ENCODE measurements around the gene MYO1E.
"Not testable (repeated sequence)": the region's sequence is repeated elsewhere in the genome, so short reads cannot be mapped to it uniquely, and the experiment has no call there.

The MYO1E gene

DNA sequence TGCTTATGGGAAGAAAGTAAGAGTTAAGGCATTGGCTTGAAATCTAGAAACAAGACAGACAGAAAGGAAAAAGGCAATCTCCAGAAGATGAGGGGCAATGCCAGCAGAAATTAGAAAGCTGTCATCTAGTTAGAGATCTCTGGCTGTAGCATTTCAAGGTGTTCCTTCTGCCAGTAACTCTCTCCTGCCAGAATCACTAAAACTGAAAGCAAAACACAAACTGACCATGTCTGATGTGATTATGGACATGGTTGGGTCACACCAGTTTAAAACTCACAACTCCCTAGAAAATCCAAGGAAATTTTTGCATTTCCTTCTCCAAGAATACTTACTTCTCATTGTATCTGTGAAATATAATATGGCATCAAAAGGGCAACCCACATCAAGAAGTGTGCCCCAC is 83.1 kb downstream of the MYO1E start:
- H3K4me3 ChIP-seq (ENCODE audit: low read length): no peak overlapping the region
- TF ChIP-seq, protein P1, sequence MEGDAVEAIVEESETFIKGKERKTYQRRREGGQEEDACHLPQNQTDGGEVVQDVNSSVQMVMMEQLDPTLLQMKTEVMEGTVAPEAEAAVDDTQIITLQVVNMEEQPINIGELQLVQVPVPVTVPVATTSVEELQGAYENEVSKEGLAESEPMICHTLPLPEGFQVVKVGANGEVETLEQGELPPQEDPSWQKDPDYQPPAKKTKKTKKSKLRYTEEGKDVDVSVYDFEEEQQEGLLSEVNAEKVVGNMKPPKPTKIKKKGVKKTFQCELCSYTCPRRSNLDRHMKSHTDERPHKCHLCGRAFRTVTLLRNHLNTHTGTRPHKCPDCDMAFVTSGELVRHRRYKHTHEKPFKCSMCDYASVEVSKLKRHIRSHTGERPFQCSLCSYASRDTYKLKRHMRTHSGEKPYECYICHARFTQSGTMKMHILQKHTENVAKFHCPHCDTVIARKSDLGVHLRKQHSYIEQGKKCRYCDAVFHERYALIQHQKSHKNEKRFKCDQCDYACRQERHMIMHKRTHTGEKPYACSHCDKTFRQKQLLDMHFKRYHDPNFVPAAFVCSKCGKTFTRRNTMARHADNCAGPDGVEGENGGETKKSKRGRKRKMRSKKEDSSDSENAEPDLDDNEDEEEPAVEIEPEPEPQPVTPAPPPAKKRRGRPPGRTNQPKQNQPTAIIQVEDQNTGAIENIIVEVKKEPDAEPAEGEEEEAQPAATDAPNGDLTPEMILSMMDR (IDR thresholded peaks at IDR 0.05; ENCODE audit: insufficient read depth, low read depth, low read length, missing control alignments): no peak
- DNase-seq (ENCODE audit: low read depth): no peak

DNA sequence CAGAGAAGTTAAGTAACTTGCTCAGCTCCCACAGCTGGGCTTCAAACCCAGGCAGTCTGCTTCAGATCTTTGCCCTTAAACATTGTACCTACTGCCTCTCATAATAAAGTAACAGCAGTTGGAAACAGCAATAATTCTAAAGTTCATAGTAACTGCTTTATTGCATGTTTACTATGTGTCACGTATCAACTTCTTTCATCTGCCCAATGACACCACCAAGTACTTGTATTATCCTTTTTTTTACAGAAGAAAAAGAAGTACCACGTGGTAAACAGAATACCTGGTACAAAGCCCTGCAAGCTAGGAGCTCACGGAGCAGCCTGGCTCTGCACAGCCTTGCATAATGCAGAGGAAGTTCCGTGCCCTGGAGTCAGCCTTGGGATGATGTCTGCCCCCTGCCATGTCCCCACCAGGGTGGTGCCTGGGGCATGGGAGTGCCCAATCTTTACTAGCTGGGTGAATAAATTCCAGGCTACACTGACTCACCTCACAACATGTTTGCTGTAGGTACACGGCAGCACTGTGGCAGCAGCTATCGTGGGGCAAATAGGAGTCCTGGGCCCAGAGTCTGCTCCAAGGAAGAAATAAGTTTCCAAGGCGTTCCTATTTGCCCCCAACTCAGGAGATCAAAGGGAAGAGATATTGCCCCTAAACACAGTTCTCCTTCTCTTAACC is 88.8 kb downstream of the MYO1E start:
- no peak overlapping the region for H3K4me3 ChIP-seq (ENCODE audit: low read length)
- TF ChIP-seq, protein P1 (IDR thresholded peaks at IDR 0.05; ENCODE audit: insufficient read depth, low read depth, low read length, missing control alignments): peak; percentile 5
- DNase-seq (ENCODE audit: low read depth): peak; percentile 99

DNA sequence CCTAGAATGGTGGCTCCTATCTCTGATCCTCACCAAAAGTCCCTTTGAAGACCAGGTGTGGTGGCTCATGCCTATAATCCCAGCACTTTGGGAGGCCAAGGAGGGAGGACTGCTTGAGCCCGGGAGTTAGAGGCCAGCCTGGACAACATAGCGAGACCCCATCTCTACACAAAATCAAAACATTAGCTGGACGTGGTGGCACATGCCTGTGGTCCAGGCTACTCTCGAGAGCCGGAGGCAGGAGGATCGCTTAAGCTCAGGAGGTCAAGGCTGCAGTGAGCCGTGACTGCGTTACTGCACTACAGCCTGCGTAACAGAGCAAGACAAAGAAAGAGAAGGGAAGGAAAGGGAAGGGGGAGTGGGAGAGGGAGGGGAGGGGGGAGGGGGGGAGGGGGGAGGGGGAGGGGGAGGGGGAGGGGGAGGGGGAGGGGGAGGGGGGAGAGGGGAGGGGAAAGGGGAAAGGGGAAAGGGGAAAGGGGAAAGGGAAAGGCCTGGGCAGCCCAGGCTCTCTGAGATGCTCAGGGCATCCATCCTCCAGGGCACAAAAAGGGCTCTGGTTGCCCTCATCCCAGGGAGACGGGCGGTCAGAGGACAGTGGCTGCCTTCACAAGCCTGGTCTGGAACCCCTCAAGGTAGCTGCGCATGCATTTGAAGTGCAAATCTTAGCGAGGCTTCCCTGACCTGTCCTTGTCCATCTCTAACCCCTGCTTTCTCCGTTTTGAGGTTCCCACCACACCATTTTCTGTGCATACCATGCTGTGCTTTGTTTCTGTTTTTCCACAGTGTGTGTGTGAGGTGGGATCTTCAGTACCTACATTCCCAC is 89.9 kb downstream of the MYO1E start:
- H3K4me3 ChIP-seq (ENCODE audit: low read length): no peak overlapping the region
- DNase-seq (ENCODE audit: low read depth): no peak
- TF ChIP-seq, protein P1 (IDR thresholded peaks at IDR 0.05; ENCODE audit: insufficient read depth, low read depth, low read length, missing control alignments): no peak

DNA sequence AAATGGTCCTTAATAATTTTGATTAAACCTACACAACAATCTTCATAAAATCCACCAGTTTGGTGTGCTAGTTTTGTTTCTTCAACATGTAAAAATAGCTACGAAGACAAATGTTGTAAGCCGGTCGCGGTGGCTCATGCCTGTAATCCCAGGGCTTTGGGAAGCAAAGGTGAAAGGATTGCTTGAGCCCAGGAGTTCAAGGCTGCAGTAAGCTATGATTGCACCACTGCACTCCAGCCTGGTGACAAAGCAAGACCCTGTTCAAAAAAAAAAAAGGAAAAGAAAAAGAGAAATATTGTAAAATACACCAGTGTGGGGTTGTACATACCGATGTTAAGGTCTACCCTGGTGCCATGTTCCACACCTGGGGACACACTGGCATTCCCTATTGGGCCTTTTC is 91.0 kb downstream of the MYO1E start:
- H3K4me3 ChIP-seq (ENCODE audit: low read length): no peak overlapping the region
- DNase-seq (ENCODE audit: low read depth): no peak
- TF ChIP-seq, protein P1 (IDR thresholded peaks at IDR 0.05; ENCODE audit: insufficient read depth, low read depth, low read length, missing control alignments): no peak

DNA sequence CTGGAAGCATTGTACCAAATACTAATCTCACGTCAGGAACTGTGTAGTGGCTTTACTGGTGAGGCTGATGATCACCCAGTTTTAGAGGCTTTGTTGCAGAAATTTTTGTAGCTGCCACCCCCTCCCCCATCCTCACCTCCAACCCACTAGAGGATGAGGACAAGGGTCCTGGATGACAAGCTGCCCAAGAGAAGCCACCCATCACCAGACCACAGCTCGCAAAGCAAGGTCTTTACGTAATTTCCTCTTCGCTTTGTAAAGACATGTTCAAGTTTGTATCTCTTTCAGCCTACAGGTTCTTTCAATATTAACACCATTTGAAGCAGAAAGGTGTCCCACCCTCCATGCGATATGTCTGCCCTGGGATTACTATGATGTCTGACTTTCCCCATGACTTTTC is 91.8 kb downstream of the MYO1E start:
- TF ChIP-seq, protein P1 (IDR thresholded peaks at IDR 0.05; ENCODE audit: insufficient read depth, low read depth, low read length, missing control alignments): no peak
- no peak overlapping the region for H3K4me3 ChIP-seq (ENCODE audit: low read length)
- no peak for DNase-seq (ENCODE audit: low read depth)

DNA sequence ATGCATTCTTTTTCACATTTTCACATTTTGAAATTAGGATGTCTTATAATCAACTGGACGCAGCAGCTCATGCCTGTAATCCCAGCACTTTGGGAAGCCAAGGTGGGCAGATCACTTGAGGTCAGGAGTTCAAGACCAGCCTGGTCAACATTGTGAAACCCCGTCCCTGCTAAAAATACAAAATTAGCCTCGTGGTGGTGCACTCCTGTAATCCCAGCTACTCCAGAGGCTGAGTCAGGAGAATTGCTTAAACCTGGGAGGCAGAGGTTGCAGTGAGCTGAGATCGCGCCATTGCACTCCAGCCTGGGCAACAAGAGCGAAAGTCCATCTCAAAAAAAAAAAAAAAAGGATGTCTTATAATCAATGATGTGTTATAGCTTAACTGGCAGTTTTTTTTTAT is 92.4 kb downstream of the MYO1E start:
- DNase-seq (ENCODE audit: low read depth); H3K4me3 ChIP-seq (ENCODE audit: low read length): not testable (repeated sequence)

DNA sequence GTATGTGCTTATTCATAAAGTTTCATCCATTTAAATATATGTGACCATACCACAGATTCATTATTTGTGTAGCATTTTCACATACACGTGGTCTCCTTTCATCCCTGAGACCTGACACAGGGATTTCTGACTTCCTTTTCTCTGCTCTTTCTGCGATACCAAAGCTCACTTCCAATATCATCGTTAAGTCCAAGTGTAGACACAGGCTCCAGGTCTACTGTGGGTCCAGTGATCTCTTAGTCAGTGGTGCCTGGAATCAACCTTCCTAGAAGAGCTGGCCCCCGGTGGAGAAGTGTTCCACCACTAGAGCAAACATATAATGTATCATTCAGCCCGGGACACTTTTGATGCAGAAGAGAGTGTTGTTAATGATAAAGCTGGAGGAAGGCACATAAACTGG is 93.6 kb downstream of the MYO1E start:
- no peak for DNase-seq (ENCODE audit: low read depth)
- TF ChIP-seq, protein P1 (IDR thresholded peaks at IDR 0.05; ENCODE audit: insufficient read depth, low read depth, low read length, missing control alignments): no peak
- H3K4me3 ChIP-seq (ENCODE audit: low read length): no peak overlapping the region

All from epithelial cell of esophagus (primary cell).